WTC11 (cell line): ENCODE measurements around the gene PLIN3. TPM values are rescaled to one million over a fixed set of nuclear protein-coding genes. Genes with fewer than 3 reads are reported as not detected.
"Not testable (repeated sequence)": the region's sequence is repeated elsewhere in the genome, so short reads cannot be mapped to it uniquely, and the experiment has no call there.

Experiments
- ATAC-seq: fragments of 200-7000 bp; cut with Tn5 transposase; 2 replicates; pipeline ENCODE4 v1.10.0; 2021; ENCODE audit warnings: mild to moderate bottlenecking, moderate library complexity
- CTCF ChIA-PET: fragments of 300-600 bp; sonication (Branson Sonifier 250); formaldehyde crosslinking; loops from one replicate; lab custom pipeline; 2021; ENCODE audit warnings: antibody characterized with exemption; lab: Charles Lee
- POLR2A ChIA-PET: fragments of 350-600 bp; sonication (Branson Sonifier 250); formaldehyde crosslinking; loops from one replicate; lab custom pipeline; 2021; ENCODE audit warnings: antibody characterized with exemption; lab: Charles Lee
- DNase-seq: peaks from one replicate; pipeline ENCODE4 v3.0.0; 2021; ENCODE audit warnings: low spot score
- H3K27ac Mint-ChIP-seq: 2 replicates; pipeline ENCODE4 v1.8.0; 2021; ENCODE audit warnings: mixed read lengths
- H3K27me3 Mint-ChIP-seq: 2 replicates; pipeline ENCODE4 v1.8.0; 2021; ENCODE audit warnings: low read depth, mild to moderate bottlenecking, moderate library complexity, mixed read lengths
- H3K36me3 Mint-ChIP-seq: 2 replicates; pipeline ENCODE4 v1.8.0; 2021; ENCODE audit warnings: mixed read lengths
- H3K4me1 Mint-ChIP-seq: 2 replicates; pipeline ENCODE4 v1.8.0; 2022; ENCODE audit warnings: mixed read lengths
- H3K4me3 Mint-ChIP-seq: 2 replicates; pipeline ENCODE4 v1.8.0; 2021; ENCODE audit warnings: mild to moderate bottlenecking, moderate library complexity, mixed read lengths
- H3K9me3 Mint-ChIP-seq: 2 replicates; pipeline ENCODE4 v1.8.0; 2021; ENCODE audit warnings: mixed read lengths
- ETV6 ChIP-seq: sonication (generic); formaldehyde crosslinking; IDR thresholded peaks from 2 replicates; pipeline ENCODE4 v1.8.1; 2022; ENCODE audit warnings: mild to moderate bottlenecking, missing genetic modification reagents
- HMGA2 ChIP-seq: fragments of 250-450 bp; sonication (Bioruptor Pico); IDR thresholded peaks from 2 replicates; pipeline ENCODE4 v1.4.0; 2021; ENCODE audit warnings: mild to moderate bottlenecking, moderate library complexity
- JAZF1 ChIP-seq: fragments of 250-450 bp; sonication (Bioruptor Pico); IDR thresholded peaks from 2 replicates; pipeline ENCODE4 v1.9.0; 2021; ENCODE audit warnings: moderate library complexity, mild to moderate bottlenecking, inconsistent platforms
- NFATC4 ChIP-seq: fragments of 250-450 bp; sonication (Bioruptor Pico); IDR thresholded peaks from 2 replicates; pipeline ENCODE4 v1.9.0; 2021; ENCODE audit warnings: mild to moderate bottlenecking
- NR1H2 ChIP-seq: sonication (generic); formaldehyde crosslinking; IDR thresholded peaks from 2 replicates; pipeline ENCODE4 v1.9.0; 2021; ENCODE audit warnings: mild to moderate bottlenecking, moderate library complexity, missing genetic modification reagents
- TCF7 ChIP-seq: sonication (generic); formaldehyde crosslinking; IDR thresholded peaks from 2 replicates; pipeline ENCODE4 v1.8.0; 2022; ENCODE audit warnings: mild to moderate bottlenecking, low read depth, missing genetic modification reagents, moderate library complexity
- TEAD1 ChIP-seq: sonication (generic); formaldehyde crosslinking; IDR thresholded peaks from 2 replicates; pipeline ENCODE4 v1.8.0; 2022; ENCODE audit warnings: mild to moderate bottlenecking, missing genetic modification reagents
- total RNA-seq: library from RNA; stranded (reverse); gene quantifications from 3 replicates; pipeline ENCODE4 v1.2.3, GENCODE V29; 2021
- TF ChIP-seq, protein P1 (sequence below): sonication (generic); formaldehyde crosslinking; conservative IDR thresholded peaks from 2 replicates; pipeline ENCODE4 v1.8.1; 2022; ENCODE audit warnings: mild to moderate bottlenecking, missing genetic modification reagents
- TF ChIP-seq, protein P2 (sequence below): sonication (generic); formaldehyde crosslinking; IDR thresholded peaks from 2 replicates; pipeline ENCODE4 v1.8.0; 2023; ENCODE audit warnings: missing genetic modification reagents, mild to moderate bottlenecking, borderline replicate concordance
- TF ChIP-seq, protein P3 (sequence below): fragments of 250-450 bp; sonication (Bioruptor Pico); IDR thresholded peaks from 2 replicates; pipeline ENCODE4 v2.1.2; 2022; ENCODE audit warnings: mild to moderate bottlenecking, moderate library complexity
- TF ChIP-seq, protein P4 (sequence below): sonication (generic); formaldehyde crosslinking; IDR thresholded peaks from 2 replicates; pipeline ENCODE4 v1.8.0; 2023; ENCODE audit warnings: missing genetic modification reagents
- TF ChIP-seq, protein P5 (sequence below): fragments of 200-600 bp; IDR thresholded peaks from 2 replicates; pipeline ENCODE4 v1.8.0; 2022; ENCODE audit warnings: antibody characterized with exemption
- TF ChIP-seq, protein P6 (sequence below): sonication (generic); formaldehyde crosslinking; IDR thresholded peaks from 2 replicates; pipeline ENCODE4 v1.8.1; 2022; ENCODE audit warnings: missing genetic modification reagents, borderline replicate concordance
- TF ChIP-seq, protein P7 (sequence below): sonication (generic); formaldehyde crosslinking; IDR thresholded peaks from 2 replicates; pipeline ENCODE4 v1.8.0; 2022; ENCODE audit warnings: mild to moderate bottlenecking, missing genetic modification reagents
- TF ChIP-seq, protein P8 (sequence below): fragments of 250-450 bp; sonication (Bioruptor Pico); IDR thresholded peaks from 2 replicates; pipeline ENCODE4 v1.9.0; 2021; ENCODE audit warnings: mild to moderate bottlenecking

PLIN3 gene
- total RNA-seq, 1 experiment from 2014 or later = 61.3 TPM

DNA sequence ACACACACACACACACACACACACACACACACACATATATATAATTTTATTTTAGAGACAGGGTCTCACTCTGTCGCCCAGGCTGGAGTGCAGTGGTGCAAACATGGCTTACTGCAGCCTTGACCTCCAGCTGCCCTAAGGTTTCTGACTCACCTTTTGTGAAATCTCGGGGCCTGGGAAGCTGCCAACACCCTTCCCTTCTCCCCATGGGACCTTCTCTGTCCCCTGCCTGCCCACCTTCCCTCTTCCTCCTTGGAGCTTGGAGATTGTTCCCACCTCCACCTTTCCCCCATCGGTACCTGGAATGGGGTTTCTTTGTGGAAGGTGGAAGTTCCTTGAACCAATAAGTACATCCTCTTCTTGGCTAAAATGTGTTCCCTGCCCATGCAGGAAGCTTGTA lies 28.9 kb upstream of the PLIN3 start (continued):
- TF ChIP-seq TEAD1 (CRISPR knock-in tag) (no peak), JAZF1 (CRISPR knock-in tag) (no peak)
- TF ChIP-seq, all 79 proteins: peak for 0

DNA sequence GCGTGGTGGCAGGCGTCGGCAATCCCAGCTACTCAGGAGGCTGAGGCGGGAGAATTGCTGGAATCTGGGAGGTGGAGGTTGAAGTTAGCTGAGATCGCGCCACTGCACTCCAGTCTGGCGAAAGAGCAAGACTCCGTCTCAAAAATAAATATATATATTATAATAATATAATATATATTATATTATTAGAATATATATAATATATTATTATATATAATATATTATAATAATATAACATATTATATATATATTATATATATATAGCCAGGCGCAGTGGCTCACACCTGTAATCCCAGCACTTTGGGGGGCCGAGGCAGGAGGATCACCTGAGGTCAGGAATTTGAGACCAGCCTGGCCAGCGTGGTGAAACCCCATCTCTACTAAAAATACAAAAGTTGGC lies 25.5 kb upstream of the PLIN3 start:
- ATAC-seq, CTCF ChIA-PET, H3K27ac Mint-ChIP-seq, H3K9me3 Mint-ChIP-seq, H3K4me1 Mint-ChIP-seq, DNase-seq, H3K4me3 Mint-ChIP-seq, H3K36me3 Mint-ChIP-seq, POLR2A ChIA-PET: not testable (repeated sequence)
- peaks cover 87% of the 10 kb centered on the region for H3K27me3 Mint-ChIP-seq
- peak; percentile 92; the same call in 1 of the 2 replicates for TF ChIP-seq HMGA2 (CRISPR knock-in tag)

DNA sequence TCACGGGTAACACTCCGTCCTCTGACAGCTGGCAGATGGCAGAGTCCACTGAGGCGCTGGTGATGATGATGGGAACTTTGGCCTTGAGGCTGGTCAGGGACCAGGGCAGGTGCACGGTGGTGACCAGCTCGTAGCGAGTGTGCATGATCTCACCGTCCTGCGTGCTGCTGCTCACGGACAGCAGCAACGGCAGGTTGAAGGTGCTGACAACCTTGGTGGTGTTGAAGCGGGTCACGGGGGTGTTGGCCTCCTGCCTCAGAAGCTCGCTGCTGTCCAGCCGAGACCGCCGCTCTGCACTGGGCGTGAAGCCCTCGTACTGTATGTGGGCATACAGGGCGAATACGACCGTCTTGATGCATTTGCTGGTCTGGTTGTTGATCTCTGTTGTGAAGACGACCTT lies 23.6 kb upstream of the PLIN3 start:
- ATAC-seq = no peak
- CTCF ChIA-PET = no interaction called here
- H3K4me3 Mint-ChIP-seq = no peak overlapping the region
- TF ChIP-seq, protein P1, sequence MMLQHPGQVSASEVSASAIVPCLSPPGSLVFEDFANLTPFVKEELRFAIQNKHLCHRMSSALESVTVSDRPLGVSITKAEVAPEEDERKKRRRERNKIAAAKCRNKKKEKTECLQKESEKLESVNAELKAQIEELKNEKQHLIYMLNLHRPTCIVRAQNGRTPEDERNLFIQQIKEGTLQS (CRISPR knock-in tag) = no peak
- no peak for TF ChIP-seq TCF7
- TF ChIP-seq, all 79 proteins: peak for 0
- H3K27ac Mint-ChIP-seq = no peak overlapping the region
- H3K9me3 Mint-ChIP-seq = no peaks in the 10 kb centered on the region
- H3K27me3 Mint-ChIP-seq = peaks cover 68% of the 10 kb centered on the region
- no peak for DNase-seq
- H3K4me1 Mint-ChIP-seq = peaks cover 3% of the 10 kb centered on the region; the same call in 1 of the 2 replicates
- POLR2A ChIA-PET = interaction anchor here (0.6 to 0.7 kb wide), 2 partner anchors 25 to 103 kb away, joined by 3 to 4 read pairs; no protein-coding TSS in a partner anchor
- no peaks in the 10 kb centered on the region for H3K36me3 Mint-ChIP-seq

DNA sequence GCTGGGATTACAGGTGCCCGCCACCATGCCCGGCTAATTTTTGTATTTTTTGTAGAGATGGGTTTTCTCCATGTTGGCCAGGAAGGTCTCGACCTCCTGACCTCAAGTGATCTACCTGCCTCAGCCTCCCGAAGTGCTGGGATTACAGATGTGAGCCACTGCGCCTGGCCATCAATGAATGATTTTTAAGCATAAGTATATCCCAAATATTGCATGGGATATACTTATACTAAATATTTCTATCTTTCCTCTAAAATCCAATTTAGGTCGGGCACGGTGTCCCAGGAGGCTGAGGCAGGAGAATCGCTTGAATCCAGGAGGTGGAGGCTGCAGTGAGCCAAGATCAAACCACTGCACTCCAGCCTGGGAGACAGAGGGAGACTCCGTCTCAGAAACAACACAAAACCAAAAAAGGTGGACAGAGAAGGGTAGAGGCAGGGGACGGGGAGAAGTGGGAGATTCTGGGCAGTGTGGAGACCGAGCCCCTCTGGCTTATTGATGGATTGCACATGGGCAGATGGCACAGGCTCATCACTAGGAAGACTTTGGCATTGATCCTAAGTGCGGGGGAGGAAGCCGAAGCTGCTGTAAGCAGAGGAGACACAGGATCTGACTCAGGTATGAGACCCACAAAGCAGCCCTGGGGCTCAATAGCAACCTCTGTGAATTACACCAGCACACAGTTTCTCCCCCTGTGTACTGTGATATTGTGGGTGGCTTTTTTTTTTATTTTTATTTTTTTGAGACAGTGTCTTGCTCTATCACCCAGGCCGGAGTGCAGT lies 21.8 kb upstream of the PLIN3 start:
- no peaks in the 10 kb centered on the region for H3K9me3 Mint-ChIP-seq
- ChIA-PET POLR2A (no interaction called here), CTCF (interaction anchor here (0.6 to 1.3 kb wide), 2 partner anchors 16 to 1157 kb away, joined by 3 to 4 read pairs; no protein-coding TSS in a partner anchor)
- no peaks in the 10 kb centered on the region for H3K4me1 Mint-ChIP-seq
- DNase-seq (no peak), ATAC-seq (no peak)
- H3K36me3 Mint-ChIP-seq = no peaks in the 10 kb centered on the region
- H3K27me3 Mint-ChIP-seq = peaks cover 50% of the 10 kb centered on the region
- no peak overlapping the region for H3K27ac Mint-ChIP-seq
- no peak overlapping the region for H3K4me3 Mint-ChIP-seq
- TF ChIP-seq, protein P2, sequence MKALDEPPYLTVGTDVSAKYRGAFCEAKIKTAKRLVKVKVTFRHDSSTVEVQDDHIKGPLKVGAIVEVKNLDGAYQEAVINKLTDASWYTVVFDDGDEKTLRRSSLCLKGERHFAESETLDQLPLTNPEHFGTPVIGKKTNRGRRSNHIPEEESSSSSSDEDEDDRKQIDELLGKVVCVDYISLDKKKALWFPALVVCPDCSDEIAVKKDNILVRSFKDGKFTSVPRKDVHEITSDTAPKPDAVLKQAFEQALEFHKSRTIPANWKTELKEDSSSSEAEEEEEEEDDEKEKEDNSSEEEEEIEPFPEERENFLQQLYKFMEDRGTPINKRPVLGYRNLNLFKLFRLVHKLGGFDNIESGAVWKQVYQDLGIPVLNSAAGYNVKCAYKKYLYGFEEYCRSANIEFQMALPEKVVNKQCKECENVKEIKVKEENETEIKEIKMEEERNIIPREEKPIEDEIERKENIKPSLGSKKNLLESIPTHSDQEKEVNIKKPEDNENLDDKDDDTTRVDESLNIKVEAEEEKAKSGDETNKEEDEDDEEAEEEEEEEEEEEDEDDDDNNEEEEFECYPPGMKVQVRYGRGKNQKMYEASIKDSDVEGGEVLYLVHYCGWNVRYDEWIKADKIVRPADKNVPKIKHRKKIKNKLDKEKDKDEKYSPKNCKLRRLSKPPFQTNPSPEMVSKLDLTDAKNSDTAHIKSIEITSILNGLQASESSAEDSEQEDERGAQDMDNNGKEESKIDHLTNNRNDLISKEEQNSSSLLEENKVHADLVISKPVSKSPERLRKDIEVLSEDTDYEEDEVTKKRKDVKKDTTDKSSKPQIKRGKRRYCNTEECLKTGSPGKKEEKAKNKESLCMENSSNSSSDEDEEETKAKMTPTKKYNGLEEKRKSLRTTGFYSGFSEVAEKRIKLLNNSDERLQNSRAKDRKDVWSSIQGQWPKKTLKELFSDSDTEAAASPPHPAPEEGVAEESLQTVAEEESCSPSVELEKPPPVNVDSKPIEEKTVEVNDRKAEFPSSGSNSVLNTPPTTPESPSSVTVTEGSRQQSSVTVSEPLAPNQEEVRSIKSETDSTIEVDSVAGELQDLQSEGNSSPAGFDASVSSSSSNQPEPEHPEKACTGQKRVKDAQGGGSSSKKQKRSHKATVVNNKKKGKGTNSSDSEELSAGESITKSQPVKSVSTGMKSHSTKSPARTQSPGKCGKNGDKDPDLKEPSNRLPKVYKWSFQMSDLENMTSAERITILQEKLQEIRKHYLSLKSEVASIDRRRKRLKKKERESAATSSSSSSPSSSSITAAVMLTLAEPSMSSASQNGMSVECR (CRISPR knock-in tag) = no peak
- TF ChIP-seq, protein P3, sequence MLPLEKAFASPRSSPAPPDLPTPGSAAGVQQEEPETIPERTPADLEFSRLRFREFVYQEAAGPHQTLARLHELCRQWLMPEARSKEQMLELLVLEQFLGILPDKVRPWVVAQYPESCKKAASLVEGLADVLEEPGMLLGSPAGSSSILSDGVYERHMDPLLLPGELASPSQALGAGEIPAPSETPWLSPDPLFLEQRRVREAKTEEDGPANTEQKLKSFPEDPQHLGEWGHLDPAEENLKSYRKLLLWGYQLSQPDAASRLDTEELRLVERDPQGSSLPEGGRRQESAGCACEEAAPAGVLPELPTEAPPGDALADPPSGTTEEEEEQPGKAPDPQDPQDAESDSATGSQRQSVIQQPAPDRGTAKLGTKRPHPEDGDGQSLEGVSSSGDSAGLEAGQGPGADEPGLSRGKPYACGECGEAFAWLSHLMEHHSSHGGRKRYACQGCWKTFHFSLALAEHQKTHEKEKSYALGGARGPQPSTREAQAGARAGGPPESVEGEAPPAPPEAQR (CRISPR knock-in tag) = no peak
- TF ChIP-seq, protein P4, sequence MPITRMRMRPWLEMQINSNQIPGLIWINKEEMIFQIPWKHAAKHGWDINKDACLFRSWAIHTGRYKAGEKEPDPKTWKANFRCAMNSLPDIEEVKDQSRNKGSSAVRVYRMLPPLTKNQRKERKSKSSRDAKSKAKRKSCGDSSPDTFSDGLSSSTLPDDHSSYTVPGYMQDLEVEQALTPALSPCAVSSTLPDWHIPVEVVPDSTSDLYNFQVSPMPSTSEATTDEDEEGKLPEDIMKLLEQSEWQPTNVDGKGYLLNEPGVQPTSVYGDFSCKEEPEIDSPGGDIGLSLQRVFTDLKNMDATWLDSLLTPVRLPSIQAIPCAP (CRISPR knock-in tag) = no peak
- TF ChIP-seq NFATC4 (no peak), NR1H2 (CRISPR knock-in tag) (no peak), TEAD1 (CRISPR knock-in tag) (no peak), ETV6 (CRISPR knock-in tag) (no peak)
- TF ChIP-seq, protein P5, sequence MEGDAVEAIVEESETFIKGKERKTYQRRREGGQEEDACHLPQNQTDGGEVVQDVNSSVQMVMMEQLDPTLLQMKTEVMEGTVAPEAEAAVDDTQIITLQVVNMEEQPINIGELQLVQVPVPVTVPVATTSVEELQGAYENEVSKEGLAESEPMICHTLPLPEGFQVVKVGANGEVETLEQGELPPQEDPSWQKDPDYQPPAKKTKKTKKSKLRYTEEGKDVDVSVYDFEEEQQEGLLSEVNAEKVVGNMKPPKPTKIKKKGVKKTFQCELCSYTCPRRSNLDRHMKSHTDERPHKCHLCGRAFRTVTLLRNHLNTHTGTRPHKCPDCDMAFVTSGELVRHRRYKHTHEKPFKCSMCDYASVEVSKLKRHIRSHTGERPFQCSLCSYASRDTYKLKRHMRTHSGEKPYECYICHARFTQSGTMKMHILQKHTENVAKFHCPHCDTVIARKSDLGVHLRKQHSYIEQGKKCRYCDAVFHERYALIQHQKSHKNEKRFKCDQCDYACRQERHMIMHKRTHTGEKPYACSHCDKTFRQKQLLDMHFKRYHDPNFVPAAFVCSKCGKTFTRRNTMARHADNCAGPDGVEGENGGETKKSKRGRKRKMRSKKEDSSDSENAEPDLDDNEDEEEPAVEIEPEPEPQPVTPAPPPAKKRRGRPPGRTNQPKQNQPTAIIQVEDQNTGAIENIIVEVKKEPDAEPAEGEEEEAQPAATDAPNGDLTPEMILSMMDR = no peak
- TF ChIP-seq, protein P6, sequence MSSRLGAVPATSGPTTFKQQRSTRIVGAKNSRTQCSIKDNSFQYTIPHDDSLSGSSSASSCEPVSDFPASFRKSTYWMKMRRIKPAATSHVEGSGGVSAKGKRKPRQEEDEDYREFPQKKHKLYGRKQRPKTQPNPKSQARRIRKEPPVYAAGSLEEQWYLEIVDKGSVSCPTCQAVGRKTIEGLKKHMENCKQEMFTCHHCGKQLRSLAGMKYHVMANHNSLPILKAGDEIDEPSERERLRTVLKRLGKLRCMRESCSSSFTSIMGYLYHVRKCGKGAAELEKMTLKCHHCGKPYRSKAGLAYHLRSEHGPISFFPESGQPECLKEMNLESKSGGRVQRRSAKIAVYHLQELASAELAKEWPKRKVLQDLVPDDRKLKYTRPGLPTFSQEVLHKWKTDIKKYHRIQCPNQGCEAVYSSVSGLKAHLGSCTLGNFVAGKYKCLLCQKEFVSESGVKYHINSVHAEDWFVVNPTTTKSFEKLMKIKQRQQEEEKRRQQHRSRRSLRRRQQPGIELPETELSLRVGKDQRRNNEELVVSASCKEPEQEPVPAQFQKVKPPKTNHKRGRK = no peak
- TF ChIP-seq, protein P7, sequence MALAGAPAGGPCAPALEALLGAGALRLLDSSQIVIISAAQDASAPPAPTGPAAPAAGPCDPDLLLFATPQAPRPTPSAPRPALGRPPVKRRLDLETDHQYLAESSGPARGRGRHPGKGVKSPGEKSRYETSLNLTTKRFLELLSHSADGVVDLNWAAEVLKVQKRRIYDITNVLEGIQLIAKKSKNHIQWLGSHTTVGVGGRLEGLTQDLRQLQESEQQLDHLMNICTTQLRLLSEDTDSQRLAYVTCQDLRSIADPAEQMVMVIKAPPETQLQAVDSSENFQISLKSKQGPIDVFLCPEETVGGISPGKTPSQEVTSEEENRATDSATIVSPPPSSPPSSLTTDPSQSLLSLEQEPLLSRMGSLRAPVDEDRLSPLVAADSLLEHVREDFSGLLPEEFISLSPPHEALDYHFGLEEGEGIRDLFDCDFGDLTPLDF (CRISPR knock-in tag) = no peak
- TF ChIP-seq, protein P1 (CRISPR knock-in tag) = no peak
- TF ChIP-seq, protein P8, sequence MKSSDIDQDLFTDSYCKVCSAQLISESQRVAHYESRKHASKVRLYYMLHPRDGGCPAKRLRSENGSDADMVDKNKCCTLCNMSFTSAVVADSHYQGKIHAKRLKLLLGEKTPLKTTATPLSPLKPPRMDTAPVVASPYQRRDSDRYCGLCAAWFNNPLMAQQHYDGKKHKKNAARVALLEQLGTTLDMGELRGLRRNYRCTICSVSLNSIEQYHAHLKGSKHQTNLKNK = no peak
